ENCODE measurements around the gene KLK14. TPM values are rescaled to one million over a fixed set of nuclear protein-coding genes. Genes with fewer than 3 reads are reported as not detected.

Gene KLK14
- total RNA-seq, 1 experiment from 2014 or later = 0.26 TPM

GRCh38 chr19:51114087-51114729, 31.5 kb upstream of the KLK14 start:
- H3K27ac Mint-ChIP-seq = no peak overlapping the region
- H3K4me3 Mint-ChIP-seq = no peak overlapping the region
- Histone ChIP-seq H4K8ac (replicated peaks; ENCODE audit: insufficient read length, low read depth, low read length) (no peak overlapping the region), H2BK20ac (ENCODE audit: low read depth, low read length, poor library complexity, severe bottlenecking) (no peak overlapping the region), H3T11ph (ENCODE audit: low read length) (no peak overlapping the region), H3K9me3 (ENCODE audit: control insufficient read depth, low read depth, low read length) (no peaks in the 10 kb centered on the region), H2AK5ac (ENCODE audit: insufficient read length, low read length) (no peak overlapping the region), H3K18ac (ENCODE audit: insufficient read length, low read depth, low read length) (no peak overlapping the region), H3K56ac (ENCODE audit: insufficient read length, low read depth, low read length) (no peak overlapping the region), H2BK5ac (ENCODE audit: insufficient read length, low read length) (no peak overlapping the region), H3K79me2 (ENCODE audit: insufficient read depth, low read length) (no peaks in the 10 kb centered on the region), H3K23me2 (ENCODE audit: insufficient read length, low read depth, low read length, poor library complexity, severe bottlenecking) (no peaks in the 10 kb centered on the region), H3K27ac (ENCODE audit: insufficient read length, low read depth, low read length) (no peak overlapping the region), H3K4me2 (ENCODE audit: insufficient read depth, insufficient read length, low read length) (no peak overlapping the region), H4K91ac (ENCODE audit: insufficient read length, low read depth, low read length) (no peak overlapping the region), H3K14ac (ENCODE audit: insufficient read depth, low read length) (no peak overlapping the region), H2BK120ac (ENCODE audit: low read depth, low read length, poor library complexity, severe bottlenecking) (no peak overlapping the region), H3K27me3 (ENCODE audit: insufficient read depth, low read length) (no peaks in the 10 kb centered on the region), H4K20me1 (ENCODE audit: control insufficient read depth, insufficient read depth, insufficient read length) (no peaks in the 10 kb centered on the region), H3K9ac (ENCODE audit: extremely low read depth, insufficient read length, low read length) (no peak overlapping the region), H3K79me1 (ENCODE audit: insufficient read depth, low read depth, low read length, poor library complexity, severe bottlenecking) (no peaks in the 10 kb centered on the region), H3K4me1 (ENCODE audit: insufficient read depth, low read length) (no peaks in the 10 kb centered on the region), H4K5ac (ENCODE audit: insufficient read length, low read depth, low read length) (no peak overlapping the region), H2BK15ac (ENCODE audit: low read depth, low read length) (no peak overlapping the region), H3K23ac (ENCODE audit: insufficient read length, low read depth, low read length) (no peak overlapping the region), H2AFZ (ENCODE audit: low read length) (no peak overlapping the region), H3K4ac (ENCODE audit: low read depth, low read length) (no peak overlapping the region), H2BK12ac (ENCODE audit: insufficient read length, low read depth, low read length) (no peak overlapping the region)
- no CpG with 5 or more reads among the region's 6 CpGs for WGBS (ENCODE audit: extremely low coverage, insufficient read length, low lambda C conversion rate)
- H3K9me3 Mint-ChIP-seq = no peaks in the 10 kb centered on the region
- TF ChIP-seq CTCF (conservative IDR thresholded peaks at IDR 0.05) = no peak
- peaks cover 3 to 4% of the 10 kb centered on the region in 2 experiments; a peak in 3 of 4 replicates for H3K4me1 Mint-ChIP-seq
- DNase-seq = no peak
- H3K36me3 Mint-ChIP-seq (ENCODE audit: insufficient read depth in 1 of 3, low read depth in 3 of 3) = no peaks in the 10 kb centered on the region
- peaks cover 42% of the 10 kb centered on the region for H3K27me3 Mint-ChIP-seq (ENCODE audit: low read depth)

Measured in H9 (cell line).